NCI-H774 (cell line): ENCODE measurements around the gene FAH.
A peak's percentile ranks its signal among the peaks of the same experiment; 100 is the strongest.

ENCODE experiments used
- DNase-seq: peaks from one replicate; lab custom pipeline; 2025; lab: John Stamatoyannopoulos, UW

FAH gene

GRCh38 chr15:80173022-80173759 is 20.4 kb downstream of the FAH start:
- DNase-seq: peak; percentile 29

- no peak for DNase-seq
Measured at GRCh38 chr15:80174017-80174746, 21.4 kb downstream of the FAH start.

GRCh38 chr15:80175436-80175835 is 22.6 kb downstream of the FAH start:
- DNase-seq: no peak

- DNase-seq: no peak
Measured at GRCh38 chr15:80176443-80176842, 23.6 kb downstream of the FAH start.

- no peak for DNase-seq
Measured at GRCh38 chr15:80177156-80177555, 24.4 kb downstream of the FAH start.

- DNase-seq: no peak
Measured at GRCh38 chr15:80179025-80179759, 26.4 kb downstream of the FAH start.

- no peak for DNase-seq
Measured at GRCh38 chr15:80179935-80180334, 27.1 kb downstream of the FAH start.

- DNase-seq: no peak
Measured at GRCh38 chr15:80180468-80180867, 27.7 kb downstream of the FAH start.

- no peak for DNase-seq
Measured at GRCh38 chr15:80180986-80181385, 28.2 kb downstream of the FAH start.

- no peak for DNase-seq
Measured at GRCh38 chr15:80182611-80183261, 29.9 kb downstream of the FAH start.

GRCh38 chr15:80183306-80183705 is 30.5 kb downstream of the FAH start:
- DNase-seq: no peak

- no peak for DNase-seq
Measured at GRCh38 chr15:80183886-80184285, 31.1 kb downstream of the FAH start.

GRCh38 chr15:80184554-80184953 is 31.8 kb downstream of the FAH start:
- no peak for DNase-seq

GRCh38 chr15:80185152-80185551 is 32.4 kb downstream of the FAH start:
- no peak for DNase-seq

- DNase-seq: no peak
Measured at GRCh38 chr15:80186066-80186465, 33.3 kb downstream of the FAH start.

GRCh38 chr15:80186597-80186996 is 33.8 kb downstream of the FAH start:
- no peak for DNase-seq

- no peak for DNase-seq
Measured at GRCh38 chr15:80188251-80188650, 35.5 kb downstream of the FAH start.

GRCh38 chr15:80191198-80191597 is 38.4 kb downstream of the FAH start:
- no peak for DNase-seq

GRCh38 chr15:80191897-80192595 is 39.2 kb downstream of the FAH start:
- no peak for DNase-seq

- DNase-seq: no peak
Measured at GRCh38 chr15:80194186-80194585, 41.4 kb downstream of the FAH start.

- no peak for DNase-seq
Measured at GRCh38 chr15:80194914-80195313, 42.1 kb downstream of the FAH start.

- DNase-seq: no peak
Measured at GRCh38 chr15:80199366-80199765, 46.6 kb downstream of the FAH start.
